HG03558 (cell line): ENCODE results near the gene PPP2R2B.

Source experiments
- ATAC-seq: cut with Tn5 transposase; IDR thresholded peaks from one replicate; pipeline ENCODE4 v1.9.1; 2021; ENCODE audit warnings: moderate number of reproducible peaks; ENCODE audit not compliant: unreplicated experiment; ENCODE audit errors: extremely low read depth

Gene PPP2R2B

DNA sequence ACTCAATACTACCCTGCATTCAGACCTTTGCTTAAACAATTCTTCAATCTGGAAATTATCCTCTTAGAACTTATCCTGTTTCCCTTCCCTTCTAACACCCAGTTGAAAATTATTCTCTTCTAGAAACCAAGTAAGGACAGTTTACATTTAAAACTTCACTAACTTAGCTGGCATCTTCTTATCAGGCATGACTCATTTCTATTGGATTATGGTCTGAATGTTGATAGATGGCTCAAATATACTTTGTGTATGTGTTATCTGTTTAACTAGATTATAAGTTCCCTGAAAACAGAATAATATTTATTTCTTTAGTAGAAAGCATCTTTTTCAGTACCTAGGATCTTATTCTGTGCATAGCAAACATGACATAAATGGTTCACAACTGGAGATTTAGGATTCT, 161.9 kb downstream of the PPP2R2B start:
- no peak for ATAC-seq

- ATAC-seq = no peak
Measured at GRCh38 chr5:146710348-146710747, 168.2 kb downstream of the PPP2R2B start.

DNA sequence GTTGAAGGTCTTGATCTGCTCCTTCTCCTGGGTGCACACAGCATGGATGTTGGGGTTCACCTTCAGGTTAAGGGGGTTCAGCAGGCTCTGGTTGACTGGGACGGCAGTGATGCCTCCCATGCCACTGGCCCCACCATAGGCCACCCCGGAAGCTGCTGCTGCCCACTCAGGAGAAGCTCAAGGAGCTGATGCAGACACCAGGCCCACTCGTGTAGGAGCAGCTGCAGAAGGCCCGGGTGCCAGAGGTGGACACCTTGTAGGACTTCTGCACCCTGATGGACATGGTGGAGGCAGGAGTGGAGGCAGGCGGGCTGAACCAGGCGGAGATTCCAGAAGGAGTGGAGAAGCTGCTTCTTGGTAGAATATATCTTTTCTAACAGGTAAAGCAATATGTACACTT, 171.2 kb downstream of the PPP2R2B start:
- no peak for ATAC-seq

DNA sequence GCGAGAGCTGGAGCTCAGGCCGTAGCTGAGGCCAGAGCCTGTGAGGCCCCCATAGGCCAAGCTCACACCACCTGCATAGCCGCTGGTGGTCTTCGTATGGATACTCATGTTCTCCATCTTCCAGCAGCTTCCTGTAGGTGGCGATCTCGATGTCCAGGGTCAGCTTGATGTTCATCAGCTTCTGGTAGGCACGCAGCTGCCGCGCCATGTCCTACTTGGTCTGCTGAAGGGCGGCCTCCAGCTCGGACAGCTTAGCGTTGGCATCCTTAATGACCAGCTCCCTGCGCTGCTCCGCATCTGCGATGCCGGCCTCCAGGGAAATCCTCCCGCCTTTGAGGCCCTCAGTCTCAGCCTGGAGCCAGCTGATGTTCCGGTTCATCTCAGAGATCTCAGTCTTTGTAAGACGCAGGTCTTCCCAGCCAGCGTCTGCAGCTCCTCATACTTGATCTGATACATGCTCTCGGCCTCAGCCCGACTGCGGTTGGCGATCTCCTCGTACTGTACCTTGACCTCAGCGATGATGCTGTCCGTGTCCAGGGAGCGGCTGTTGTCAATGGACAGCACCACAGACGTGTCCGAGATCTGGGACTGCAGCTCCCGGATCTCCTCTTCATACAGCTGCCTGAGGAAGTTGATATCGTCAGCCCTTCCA, 172.1 kb downstream of the PPP2R2B start:
- no peak for ATAC-seq

DNA sequence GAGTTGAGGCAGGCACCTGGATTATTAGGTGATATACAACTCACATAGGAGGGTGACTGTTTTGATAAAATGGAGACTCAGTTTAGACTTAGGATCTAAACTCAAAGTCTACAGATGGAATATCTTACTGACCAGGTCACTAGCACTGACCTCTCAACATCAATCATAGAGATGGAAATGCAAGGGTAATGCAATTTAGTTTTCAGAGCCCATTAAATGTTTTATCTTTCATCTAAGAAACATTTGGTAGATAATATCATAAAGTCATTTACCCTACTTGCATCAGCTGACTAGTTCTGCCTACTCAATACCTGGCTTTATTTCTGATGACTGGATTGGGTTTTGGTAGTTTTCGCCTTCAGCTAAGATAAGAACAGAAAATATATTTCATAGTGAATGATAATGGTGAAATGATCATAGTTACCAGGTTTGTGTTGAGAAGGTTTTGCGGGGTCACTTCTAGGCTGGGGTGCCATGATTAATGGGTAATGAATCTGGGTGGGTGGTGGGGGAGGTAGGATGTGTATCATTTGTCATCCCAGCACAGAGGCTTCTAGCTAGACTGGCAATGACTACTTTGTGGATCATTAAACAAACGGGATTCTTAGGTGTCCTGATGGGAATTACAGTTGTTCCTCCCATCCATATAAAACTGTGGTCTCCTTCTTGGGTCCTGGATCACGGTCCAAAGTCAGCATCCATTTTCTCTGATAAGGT, 173.4 kb downstream of the PPP2R2B start:
- ATAC-seq = no peak

- no peak for ATAC-seq
Measured at GRCh38 chr5:146703899-146704298, 174.7 kb downstream of the PPP2R2B start.

GRCh38 chr5:146703499-146703898, 175.1 kb downstream of the PPP2R2B start:
- ATAC-seq = no peak

DNA sequence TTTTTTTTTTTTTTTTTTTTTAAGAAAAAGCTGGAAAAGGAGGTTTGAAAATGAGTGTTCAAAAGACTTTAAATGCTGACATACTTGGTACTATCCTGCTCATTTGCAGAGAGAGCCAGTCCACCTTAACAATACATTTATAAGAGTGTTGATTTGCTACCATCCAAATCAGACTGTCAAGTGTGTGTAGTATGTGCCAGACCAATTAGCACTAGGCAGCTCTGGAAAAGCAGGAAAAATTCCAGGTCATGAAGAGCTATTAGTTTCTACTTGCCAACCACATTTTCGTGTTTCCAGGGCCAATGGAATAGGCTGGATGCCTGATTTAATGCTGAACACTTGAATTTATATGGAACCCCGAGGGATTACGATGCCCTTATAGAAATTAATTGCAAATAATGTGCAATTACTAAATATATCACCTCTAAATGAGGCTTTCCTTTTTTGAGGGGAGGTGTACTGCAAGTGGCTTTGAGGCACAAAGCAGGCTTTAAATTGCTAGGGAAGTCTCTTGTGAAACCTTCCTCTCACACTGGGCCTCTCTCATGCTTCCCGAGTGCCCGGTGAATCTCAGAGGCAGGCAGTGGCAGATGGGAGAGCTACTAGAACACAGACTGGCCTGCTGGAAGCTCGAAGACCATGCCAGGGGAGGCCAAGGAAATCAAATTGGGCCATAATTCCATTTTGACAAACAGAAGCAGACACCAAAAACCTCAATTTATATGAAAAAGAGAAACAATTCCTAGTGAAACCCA, 178.7 kb downstream of the PPP2R2B start:
- no peak for ATAC-seq

GRCh38 chr5:146699138-146699537, 179.4 kb downstream of the PPP2R2B start:
- no peak for ATAC-seq

DNA sequence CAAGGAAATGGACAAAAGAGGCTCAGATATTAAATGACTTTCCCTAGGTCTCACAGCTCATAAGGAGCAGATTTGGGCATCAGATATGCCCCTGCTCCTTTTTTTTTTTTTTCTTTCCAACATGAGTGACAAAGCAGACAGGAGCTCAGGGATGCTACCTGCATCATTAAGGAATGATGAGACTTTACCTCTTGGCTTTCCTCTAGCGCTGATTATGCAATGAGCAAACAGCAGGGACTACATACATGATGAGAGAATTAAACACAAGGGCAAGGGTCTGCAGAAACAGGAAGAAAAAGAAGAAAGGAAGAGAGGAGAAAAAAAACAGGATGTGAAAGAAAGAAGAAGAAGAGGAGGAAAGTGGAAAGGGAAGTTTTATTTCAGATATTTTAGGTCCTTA, 179.9 kb downstream of the PPP2R2B start:
- ATAC-seq = no peak

GRCh38 chr5:146697211-146697610, 181.3 kb downstream of the PPP2R2B start:
- ATAC-seq = no peak

DNA sequence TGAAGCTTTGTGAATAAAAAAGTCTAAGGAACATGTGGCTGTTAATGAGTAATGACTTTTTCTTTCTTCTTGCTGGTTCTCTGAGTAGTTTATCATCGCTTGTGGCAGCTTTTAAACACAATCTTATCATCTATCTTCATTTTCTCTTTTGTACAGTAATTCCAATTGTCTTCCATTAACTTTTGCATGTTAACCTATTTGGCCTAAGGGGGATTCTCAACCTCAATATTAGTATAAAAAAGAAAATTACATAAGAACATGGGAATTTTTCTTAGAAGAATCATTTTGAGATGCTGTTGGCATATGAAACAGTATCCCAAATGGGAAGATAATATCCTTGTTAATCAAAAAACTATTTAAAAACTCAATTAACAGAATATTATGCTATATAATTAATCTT, 182.9 kb downstream of the PPP2R2B start:
- ATAC-seq = no peak

GRCh38 chr5:146690880-146691355, 187.6 kb downstream of the PPP2R2B start:
- ATAC-seq = no peak

DNA sequence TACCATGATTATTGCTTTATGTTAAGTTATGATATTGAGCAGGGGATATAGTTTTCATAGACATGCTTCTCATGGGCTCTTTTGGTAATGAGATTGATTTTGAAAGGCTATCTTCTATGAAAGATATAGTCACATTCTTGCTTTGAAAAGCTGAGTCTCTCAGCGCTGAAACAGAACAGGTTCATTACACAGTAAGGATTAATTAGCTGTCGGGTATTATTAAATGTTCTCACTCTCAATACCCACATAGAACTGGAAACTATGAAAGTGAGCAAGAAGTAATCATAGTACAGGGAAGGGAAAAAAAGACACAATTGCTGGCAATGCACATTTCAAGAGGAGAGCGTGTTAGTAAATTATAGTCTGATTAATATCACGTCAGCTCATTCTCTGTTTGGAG, 190.9 kb downstream of the PPP2R2B start:
- no peak for ATAC-seq

DNA sequence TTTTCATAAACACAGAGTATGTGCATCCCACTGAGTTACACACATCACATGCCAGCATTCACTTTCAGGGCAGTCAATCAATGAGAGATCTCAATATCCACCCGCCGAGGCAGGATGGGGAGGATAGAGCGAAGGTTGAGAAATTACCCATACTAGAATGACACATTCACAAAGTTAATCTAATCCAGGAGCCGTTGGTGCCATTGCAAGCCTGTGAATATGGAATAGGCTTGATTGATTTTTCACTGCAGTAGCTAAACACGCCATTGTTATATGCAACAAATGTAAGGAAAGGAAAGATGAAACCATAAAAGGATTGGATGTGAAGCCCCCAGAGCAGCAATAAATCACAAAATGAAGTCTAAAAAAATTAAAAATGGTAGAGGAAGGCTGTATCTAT, 194.7 kb downstream of the PPP2R2B start:
- ATAC-seq = no peak

- no peak for ATAC-seq
Measured at GRCh38 chr5:146682899-146683532, 195.5 kb downstream of the PPP2R2B start.

GRCh38 chr5:146681585-146682105, 196.9 kb downstream of the PPP2R2B start:
- ATAC-seq = no peak

GRCh38 chr5:146680846-146681584, 197.5 kb downstream of the PPP2R2B start:
- no peak for ATAC-seq

DNA sequence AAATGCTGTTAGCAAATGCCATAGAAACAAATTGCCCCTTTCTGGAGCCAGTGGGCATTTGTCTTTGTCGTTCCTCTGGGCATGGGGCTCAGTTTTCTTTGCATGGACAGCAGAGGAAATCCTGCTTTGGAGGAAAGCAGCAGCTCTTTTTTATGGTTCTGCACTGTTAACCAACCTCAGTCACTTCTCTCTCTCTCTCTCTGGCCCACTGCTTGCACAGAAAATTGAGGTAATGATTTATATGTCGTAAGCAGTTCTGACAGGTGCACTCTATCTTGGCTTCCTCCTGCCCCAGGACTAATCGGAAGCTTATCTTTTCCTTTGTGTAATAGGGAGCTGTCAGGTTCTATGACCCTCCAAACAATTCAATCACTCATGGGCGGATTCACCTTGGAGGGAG, 202.9 kb downstream of the PPP2R2B start:
- no peak for ATAC-seq

GRCh38 chr5:146672866-146673265, 205.7 kb downstream of the PPP2R2B start:
- ATAC-seq = no peak
